IPS DF 6.9 (cell line): ENCODE measurements around the gene GLOD4.
"Not testable (repeated sequence)": the region's sequence is repeated elsewhere in the genome, so short reads cannot be mapped to it uniquely, and the experiment has no call there.

Experiments
- DNase-seq: peaks from one replicate; pipeline ENCODE4 v3.0.0-alpha.2; 2013; ENCODE audit warnings: low read depth, low spot score
- H3K27ac ChIP-seq: one replicate; pipeline ENCODE4 v1.5.1; 2013; ENCODE audit warnings: low read length, control low read depth
- H3K27me3 ChIP-seq: 2 replicates; pipeline ENCODE4 v1.6.1; 2013; ENCODE audit warnings: mild to moderate bottlenecking, low read length; ENCODE audit not compliant: control insufficient read depth, insufficient read depth
- H3K36me3 ChIP-seq: 2 replicates; pipeline ENCODE4 v1.6.1; 2013; ENCODE audit warnings: low read length; ENCODE audit not compliant: control insufficient read depth, insufficient read depth
- H3K4me1 ChIP-seq: 2 replicates; pipeline ENCODE4 v1.6.1; 2013; ENCODE audit warnings: low read length; ENCODE audit not compliant: control insufficient read depth, insufficient read depth
- H3K4me3 ChIP-seq: 2 replicates; pipeline ENCODE4 v1.5.1; 2013; ENCODE audit warnings: mild to moderate bottlenecking, low read length
- H3K9me3 ChIP-seq: 2 replicates; pipeline ENCODE4 v1.6.1; 2013; ENCODE audit warnings: low read length, inconsistent platforms; ENCODE audit not compliant: control insufficient read depth, insufficient read depth
- WGBS: extraction: QIAGEN DNeasy Blood & Tissue Kit; methylation state at CpG from one replicate; pipeline ENCODE4 v1.1.7; 2013; ENCODE audit warnings: mixed read lengths, missing lambda C conversion rate; ENCODE audit not compliant: insufficient read length, insufficient coverage; 5-methylcytosine and 5-hydroxymethylcytosine counted together

The GLOD4 gene

GRCh38 chr17:791829-792228 lies 9.7 kb upstream of the GLOD4 start:
- DNase-seq = no peak
- Histone ChIP-seq H3K27ac (no peak overlapping the region), H3K9me3 (no peaks in the 10 kb centered on the region), H3K4me1 (no peaks in the 10 kb centered on the region), H3K4me3 (no peak overlapping the region), H3K36me3 (peaks cover 11% of the 10 kb centered on the region), H3K27me3 (no peaks in the 10 kb centered on the region)
- WGBS = no CpG with 5 or more reads among the region's 19 CpGs

- not testable (repeated sequence) for H3K4me1 ChIP-seq, H3K27me3 ChIP-seq, H3K9me3 ChIP-seq, H3K27ac ChIP-seq, H3K4me3 ChIP-seq, DNase-seq
- peaks cover 11% of the 10 kb centered on the region for H3K36me3 ChIP-seq
- no CpG with 5 or more reads among the region's 12 CpGs for WGBS
Measured at GRCh38 chr17:790874-791247, 8.8 kb upstream of the GLOD4 start.

GRCh38 chr17:789931-790873 lies 8.1 kb upstream of the GLOD4 start:
- DNase-seq, H3K4me1 ChIP-seq, H3K27ac ChIP-seq, H3K27me3 ChIP-seq, H3K9me3 ChIP-seq, H3K4me3 ChIP-seq: not testable (repeated sequence)
- H3K36me3 ChIP-seq = peaks cover 11% of the 10 kb centered on the region
- WGBS = no CpG with 5 or more reads among the region's 38 CpGs

GRCh38 chr17:789160-789840 lies 7.2 kb upstream of the GLOD4 start:
- no CpG with 5 or more reads among the region's 14 CpGs for WGBS

GRCh38 chr17:788551-788950 lies 6.5 kb upstream of the GLOD4 start:
- DNase-seq = no peak
- Histone ChIP-seq H3K4me3 (no peak overlapping the region), H3K4me1 (no peaks in the 10 kb centered on the region), H3K36me3 (peaks cover 11% of the 10 kb centered on the region), H3K27me3 (no peaks in the 10 kb centered on the region), H3K9me3 (no peaks in the 10 kb centered on the region), H3K27ac (no peak overlapping the region)
- no CpG with 5 or more reads among the region's 4 CpGs for WGBS

More at GRCh38 chr17:789160-789840, 7.2 kb upstream of the GLOD4 start:
- Histone ChIP-seq H3K27ac (no peak overlapping the region), H3K27me3 (no peaks in the 10 kb centered on the region), H3K4me1 (no peaks in the 10 kb centered on the region), H3K36me3 (peaks cover 11% of the 10 kb centered on the region), H3K4me3 (no peak overlapping the region), H3K9me3 (no peaks in the 10 kb centered on the region)
- no peak for DNase-seq

- DNase-seq = no peak
- Histone ChIP-seq H3K27me3 (no peaks in the 10 kb centered on the region), H3K27ac (no peak overlapping the region), H3K4me1 (peaks cover 2% of the 10 kb centered on the region; the same call in 1 of the 2 replicates), H3K4me3 (no peak overlapping the region), H3K36me3 (peaks cover 11% of the 10 kb centered on the region), H3K9me3 (no peaks in the 10 kb centered on the region)
- WGBS = no CpG with 5 or more reads among the region's 12 CpGs
Measured at GRCh38 chr17:787641-788221, 5.7 kb upstream of the GLOD4 start.

GRCh38 chr17:785901-786300 lies 3.8 kb upstream of the GLOD4 start:
- H3K27ac ChIP-seq, H3K9me3 ChIP-seq, H3K27me3 ChIP-seq, H3K36me3 ChIP-seq, H3K4me3 ChIP-seq, DNase-seq, H3K4me1 ChIP-seq: not testable (repeated sequence)
- whole genome bisulfite sequencing = no CpG with 5 or more reads among the region's 7 CpGs

- DNase-seq = no peak
- H3K4me1 ChIP-seq = peaks cover 2% of the 10 kb centered on the region; the same call in 1 of the 2 replicates
- no peak overlapping the region for H3K27ac ChIP-seq
- H3K27me3 ChIP-seq = no peaks in the 10 kb centered on the region
- H3K9me3 ChIP-seq = no peaks in the 10 kb centered on the region
- WGBS = no CpG with 5 or more reads among the region's 3 CpGs
- H3K4me3 ChIP-seq = no peak overlapping the region
- no peaks in the 10 kb centered on the region for H3K36me3 ChIP-seq
Measured at GRCh38 chr17:784143-784542, 2.1 kb upstream of the GLOD4 start.

GRCh38 chr17:778096-778495 lies 4.0 kb downstream of the GLOD4 start:
- Histone ChIP-seq H3K27ac (no peak overlapping the region), H3K4me3 (no peak overlapping the region), H3K27me3 (no peaks in the 10 kb centered on the region), H3K36me3 (peaks cover 6% of the 10 kb centered on the region; the same call in 1 of the 2 replicates), H3K4me1 (peaks cover 2% of the 10 kb centered on the region; the same call in 1 of the 2 replicates), H3K9me3 (no peaks in the 10 kb centered on the region)
- no CpG with 5 or more reads among the region's 11 CpGs for WGBS
- no peak for DNase-seq

- peaks cover 16% of the 10 kb centered on the region for H3K36me3 ChIP-seq
- H3K27me3 ChIP-seq = no peaks in the 10 kb centered on the region
- no CpG with 5 or more reads among the region's 5 CpGs for WGBS
- H3K4me1 ChIP-seq = no peaks in the 10 kb centered on the region
- no peaks in the 10 kb centered on the region for H3K9me3 ChIP-seq
- DNase-seq = no peak
- no peak overlapping the region for H3K4me3 ChIP-seq
- H3K27ac ChIP-seq = no peak overlapping the region
Measured at GRCh38 chr17:774313-774584, 7.8 kb downstream of the GLOD4 start.
